ENCODE data around the gene SESN3.
"Not testable (repeated sequence)": the region's sequence is repeated elsewhere in the genome, so short reads cannot be mapped to it uniquely, and the experiment has no call there.

Gene SESN3

DNA sequence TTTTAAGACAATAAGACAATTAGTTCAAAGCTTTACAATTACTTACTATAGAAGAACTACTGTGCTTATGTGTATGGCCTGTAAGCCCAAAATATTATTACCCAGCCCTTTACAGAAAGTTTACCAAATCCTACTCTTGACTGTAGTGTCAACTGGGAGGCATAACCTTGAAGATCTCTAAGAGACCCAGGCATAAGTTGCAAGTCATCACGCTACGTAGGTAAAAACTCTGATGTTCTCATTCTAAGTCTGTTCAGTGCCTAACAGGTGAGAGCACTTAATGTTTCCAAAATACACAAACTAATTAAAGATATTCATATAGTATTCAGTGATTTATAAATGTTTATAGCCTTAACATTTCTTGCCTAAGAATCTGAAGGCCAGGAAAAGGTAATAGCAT, 12.9 kb downstream of the SESN3 start:
- no peak for DNase-seq

DNA sequence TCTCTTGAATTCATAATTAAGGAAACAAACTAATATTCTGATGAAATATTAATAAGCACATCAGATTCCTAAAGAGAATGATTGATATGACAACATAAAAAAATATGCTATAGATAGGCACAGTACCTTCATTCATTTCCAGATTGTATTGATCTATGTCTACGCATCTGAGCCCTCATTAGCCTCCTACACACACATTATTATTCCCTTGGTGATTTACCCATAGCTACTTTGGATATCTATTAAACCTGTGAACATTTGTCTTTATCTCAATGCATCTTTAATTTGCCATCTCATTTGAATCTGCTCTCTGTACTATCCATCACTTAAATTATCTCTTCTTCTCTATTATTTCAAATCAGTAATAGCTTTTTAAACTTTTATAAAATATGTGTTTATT, 18.4 kb downstream of the SESN3 start:
- DNase-seq, result no peak

DNA sequence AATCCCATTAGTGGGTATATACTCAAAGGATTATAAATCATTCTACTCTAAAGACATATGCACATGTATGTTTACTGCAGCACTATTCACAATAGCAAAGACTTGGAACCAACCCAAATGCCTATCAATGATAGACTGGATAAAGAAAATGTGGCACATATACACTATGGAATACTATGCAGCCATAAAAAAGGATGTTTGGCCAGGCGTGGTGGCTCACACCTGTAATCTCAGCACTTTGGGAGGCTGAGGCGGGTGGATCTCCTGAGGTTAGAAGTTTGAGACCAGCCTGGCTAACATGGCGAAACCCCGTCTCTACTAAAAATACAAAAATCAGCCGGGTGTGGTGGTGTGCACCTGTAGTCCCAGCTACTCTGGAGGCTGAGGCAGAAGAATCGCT, 21.5 kb downstream of the SESN3 start:
- not testable (repeated sequence) for DNase-seq

DNA sequence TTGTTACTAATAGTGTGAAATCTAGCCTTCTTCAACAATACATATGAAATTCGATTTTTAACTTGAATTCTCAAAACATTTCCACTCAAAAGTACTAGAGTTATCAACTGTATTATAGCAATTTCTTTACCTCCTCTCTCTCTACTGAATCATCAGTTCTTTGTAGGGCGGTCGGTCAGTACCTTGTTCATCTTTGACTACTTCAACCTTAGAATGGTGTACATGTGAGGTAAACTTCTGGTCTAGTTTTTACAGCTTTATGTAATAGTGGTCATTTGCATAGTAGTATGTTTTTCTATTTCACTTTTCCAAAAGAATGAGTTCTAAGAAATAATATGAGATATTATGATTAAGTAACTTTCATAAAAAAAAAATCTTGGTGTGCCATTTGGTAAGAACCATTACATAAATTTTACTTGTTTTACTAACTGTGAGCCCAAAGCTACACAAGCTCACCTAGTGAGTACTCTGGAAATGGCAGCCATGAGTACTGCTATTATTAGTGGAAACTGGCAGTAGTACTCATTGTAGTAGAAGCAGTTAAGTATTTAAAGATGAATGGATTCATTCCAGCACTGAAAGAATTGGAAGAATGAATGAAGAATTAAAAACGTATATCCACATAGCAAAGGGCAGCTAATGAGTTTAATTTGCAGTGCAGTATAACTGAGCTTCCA, 30.1 kb downstream of the SESN3 start:
- DNase-seq, result no peak

DNA sequence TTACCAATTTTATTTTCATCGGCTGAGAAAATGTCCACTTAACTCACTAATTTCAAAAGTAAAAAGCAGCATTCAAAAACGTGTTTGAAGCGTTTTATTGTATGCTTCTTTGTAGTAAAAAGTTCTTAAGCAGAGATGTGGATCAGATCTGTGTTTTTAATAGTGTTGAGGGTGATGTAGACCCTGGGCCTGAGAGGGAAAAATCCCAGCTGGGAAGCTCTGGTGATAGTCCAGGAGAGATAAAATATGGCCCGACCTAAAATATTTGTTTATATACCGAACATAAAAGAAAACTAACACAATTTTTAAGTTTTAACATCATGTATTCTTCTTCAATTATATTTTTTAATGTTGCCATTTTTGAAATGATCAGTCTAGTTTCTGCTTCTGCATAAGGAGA, 35.2 kb downstream of the SESN3 start:
- DNase-seq, result no peak

DNA sequence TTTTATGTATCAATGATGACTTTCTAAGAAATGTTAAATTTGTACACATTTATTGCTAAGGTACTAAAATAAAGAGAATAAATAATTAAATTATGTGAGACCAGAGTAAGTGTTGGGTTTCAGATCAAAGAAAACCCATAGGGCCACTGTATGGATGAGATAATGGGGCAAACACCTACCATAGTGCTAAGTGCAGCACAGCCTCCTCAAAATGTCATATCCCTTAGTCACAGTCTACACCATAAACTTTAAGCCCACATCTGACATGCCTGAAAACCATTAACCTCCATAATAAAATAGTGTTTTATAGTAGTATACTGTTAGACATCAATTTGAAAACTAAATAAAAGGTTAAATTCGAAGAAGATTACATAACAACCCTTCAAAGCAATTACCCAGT, 37.5 kb downstream of the SESN3 start:
- DNase-seq, result no peak

DNA sequence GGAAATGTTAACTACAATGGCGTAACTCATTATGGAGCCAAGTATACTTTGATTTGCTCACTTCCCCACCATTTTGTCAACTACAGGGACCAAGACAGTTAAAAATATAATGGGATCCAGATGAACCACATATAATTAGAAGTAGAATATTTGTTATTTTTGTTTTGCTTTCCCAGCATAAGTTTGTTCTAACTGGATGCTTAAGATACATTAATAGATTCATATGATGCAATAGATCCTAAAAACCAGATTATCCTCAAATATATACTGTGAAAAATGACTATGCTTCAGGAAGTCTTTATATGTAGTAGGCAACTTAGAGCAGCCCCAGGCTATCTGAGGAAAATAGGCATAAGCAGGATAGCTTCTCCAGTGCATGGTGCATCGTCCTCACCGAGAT, 38.3 kb downstream of the SESN3 start:
- no peak for DNase-seq

DNA sequence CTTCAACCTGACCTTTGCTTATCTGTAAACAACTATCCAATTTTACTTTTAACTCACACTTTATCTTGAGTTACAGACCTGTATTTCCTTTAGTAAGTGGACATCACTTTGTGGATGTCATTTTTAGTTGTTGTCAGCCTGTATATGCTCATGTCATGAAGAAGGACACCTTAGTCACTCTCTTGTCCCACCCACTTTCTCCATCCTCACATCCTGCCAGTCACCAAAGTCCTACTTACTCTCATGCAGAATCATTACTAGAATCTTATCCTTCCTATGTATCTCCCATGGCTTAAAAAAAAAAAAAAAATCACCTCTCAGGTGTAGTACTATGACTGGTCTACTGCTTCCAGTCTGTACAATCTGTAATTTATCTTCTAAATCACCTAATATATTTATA, 43.3 kb downstream of the SESN3 start:
- no peak for DNase-seq

DNA sequence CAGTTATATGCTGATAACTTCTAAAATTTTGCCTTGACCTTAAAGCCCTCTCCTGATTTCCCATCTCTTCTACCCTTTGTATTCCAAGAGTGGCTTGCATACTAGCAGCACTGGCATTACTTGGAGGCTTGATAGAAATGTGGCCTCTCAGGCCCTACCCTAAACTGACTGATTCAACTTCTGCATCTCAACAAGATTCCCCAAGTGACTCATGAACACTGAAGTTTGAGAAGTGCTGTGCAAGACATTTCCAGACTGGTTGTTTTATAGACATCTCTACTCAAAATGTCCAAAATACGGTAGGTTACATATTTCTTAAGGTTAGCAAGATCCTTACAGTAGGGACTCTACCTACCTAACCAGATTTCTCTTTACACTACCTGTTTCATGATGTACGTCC, 48.6 kb downstream of the SESN3 start:
- DNase-seq, result no peak

DNA sequence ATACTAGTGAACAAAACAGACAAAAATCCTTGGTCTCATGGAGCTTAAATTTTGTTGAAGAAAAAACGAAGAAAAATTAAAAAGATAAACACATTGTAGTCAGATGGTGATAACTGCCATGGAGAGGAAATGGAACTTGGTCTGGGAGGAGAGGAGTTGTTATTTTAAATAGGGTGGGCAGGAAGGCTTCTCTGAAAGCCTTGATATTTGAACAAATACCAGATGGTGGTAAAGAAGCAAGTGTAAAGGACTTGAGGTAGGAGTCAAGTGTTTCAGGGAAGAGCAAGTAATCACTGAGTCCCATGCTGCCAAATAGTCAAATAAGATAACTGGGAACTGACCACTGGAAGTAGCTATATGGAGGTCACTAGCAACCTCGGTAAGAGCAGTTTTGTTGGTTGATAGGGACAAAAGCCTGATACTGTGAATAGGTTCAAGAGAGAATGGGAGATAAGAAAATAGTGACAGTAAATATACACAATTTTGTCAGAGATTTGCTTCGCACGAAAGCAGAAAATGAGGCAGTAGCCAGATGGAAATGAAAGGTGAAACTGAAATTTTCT, 55.1 kb downstream of the SESN3 start:
- no peak for DNase-seq

DNA sequence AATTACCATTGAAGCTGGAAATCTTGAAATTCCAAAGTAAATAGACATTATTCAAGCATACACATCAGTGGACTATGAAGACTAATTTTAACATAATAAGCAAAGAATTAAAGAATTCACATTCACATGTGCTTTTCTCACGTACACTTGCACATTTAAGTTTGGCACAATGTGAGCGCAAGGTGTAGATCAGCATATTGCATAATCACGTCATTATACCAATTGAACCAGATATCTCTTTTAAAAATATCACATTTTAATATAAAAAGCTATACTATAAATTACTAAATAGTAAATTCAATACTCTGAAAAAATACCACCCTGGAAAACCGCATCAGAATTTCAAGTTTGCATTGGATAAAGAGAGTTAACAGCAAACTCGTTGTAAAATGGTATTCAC, 60.7 kb downstream of the SESN3 start:
- no peak for DNase-seq

DNA sequence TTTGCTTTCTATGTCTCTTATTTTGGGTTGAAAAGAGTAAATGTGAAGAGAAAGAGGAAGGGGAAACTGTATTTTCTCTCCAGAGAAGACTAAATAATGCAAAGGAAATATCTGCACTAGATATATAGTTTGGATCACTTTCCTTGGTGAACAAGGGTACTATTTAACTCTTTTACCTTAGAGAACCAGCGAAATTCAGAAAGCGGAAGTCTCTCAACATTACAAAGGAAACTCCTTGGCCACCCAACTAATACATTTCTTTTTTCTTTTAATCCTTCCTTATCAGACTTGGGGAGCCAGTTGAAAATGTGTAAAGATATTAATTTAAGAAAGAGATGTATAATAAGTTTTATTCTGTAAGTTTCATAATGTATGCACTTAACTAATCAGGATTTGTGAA, 64.2 kb downstream of the SESN3 start:
- no peak for DNase-seq

DNA sequence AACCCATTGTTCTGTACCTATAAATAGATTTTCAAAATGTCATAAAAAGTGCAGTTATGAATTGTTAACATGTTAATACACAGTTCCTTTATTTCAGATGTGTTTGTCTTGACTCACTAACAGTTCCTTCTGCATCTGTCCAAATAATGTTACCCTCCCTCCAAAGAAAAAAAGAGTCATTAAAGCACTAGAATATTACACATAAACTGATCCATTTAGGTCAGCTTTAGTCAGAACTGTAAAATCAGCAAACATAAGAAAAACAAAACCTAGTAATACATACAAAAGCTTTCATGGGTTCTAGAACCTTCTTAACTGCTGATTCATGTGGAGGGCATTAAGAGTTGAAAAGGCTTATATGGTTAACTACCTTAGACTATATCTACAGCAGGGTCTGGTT, 65.4 kb downstream of the SESN3 start:
- no peak for DNase-seq

DNA sequence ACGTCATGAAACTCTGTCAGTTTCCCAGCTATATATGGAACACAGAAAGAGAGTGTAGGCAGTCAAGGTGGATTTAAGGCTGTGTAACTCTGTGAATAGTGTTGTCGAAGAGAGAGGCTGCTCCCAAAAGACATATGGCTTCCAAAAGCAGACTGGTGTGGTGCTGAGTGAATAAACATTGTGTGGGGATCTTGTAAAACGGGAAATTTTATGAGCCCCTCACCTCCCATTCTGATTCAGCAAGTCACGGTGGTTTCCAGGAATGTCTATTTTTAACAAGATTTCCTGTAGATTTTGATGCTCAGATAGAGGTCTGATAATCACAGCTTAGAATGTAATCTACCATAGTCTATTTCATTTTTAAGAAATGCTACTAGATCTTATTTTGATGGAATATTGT, 67.9 kb downstream of the SESN3 start:
- DNase-seq, result no peak

DNA sequence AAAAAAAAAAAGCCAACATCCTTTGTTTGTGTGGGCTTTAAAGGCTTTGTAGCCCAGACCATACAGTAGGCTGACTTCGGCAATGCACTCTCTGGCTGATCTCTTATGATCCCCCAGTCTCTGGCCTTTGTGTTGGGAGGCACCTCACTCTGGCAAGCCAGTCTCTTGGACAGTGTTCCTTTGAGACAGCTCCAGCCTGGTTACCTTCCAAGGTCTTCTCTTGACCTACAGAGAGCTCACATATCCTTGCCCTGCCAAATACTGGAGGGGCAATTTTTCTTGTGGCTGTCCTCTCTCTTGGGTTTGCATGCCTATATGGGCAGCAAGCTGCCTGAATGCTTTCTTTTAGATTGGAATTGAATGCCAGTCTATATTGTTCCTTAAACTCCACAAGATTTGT, 69.8 kb downstream of the SESN3 start:
- DNase-seq, result no peak

DNA sequence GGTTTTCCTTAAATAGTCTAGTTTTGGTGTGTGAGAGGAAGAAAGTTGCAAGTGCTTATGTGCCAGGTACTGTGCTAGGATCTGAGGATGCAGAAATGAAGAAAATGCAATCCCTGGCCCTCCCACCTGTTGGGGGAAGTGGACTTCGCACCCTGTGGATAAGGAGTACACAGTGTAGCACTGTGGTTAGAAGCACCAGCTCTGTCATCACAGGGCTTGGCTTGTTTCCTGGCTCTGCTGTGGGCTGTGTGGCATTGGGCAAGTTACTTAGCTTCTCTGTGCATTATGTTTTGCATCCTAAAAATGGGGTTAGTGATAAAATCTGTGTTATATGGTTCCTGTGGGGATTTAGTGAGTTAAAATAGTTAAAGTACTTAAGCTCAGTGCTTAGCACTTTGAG, 73.2 kb downstream of the SESN3 start:
- no peak for DNase-seq

DNA sequence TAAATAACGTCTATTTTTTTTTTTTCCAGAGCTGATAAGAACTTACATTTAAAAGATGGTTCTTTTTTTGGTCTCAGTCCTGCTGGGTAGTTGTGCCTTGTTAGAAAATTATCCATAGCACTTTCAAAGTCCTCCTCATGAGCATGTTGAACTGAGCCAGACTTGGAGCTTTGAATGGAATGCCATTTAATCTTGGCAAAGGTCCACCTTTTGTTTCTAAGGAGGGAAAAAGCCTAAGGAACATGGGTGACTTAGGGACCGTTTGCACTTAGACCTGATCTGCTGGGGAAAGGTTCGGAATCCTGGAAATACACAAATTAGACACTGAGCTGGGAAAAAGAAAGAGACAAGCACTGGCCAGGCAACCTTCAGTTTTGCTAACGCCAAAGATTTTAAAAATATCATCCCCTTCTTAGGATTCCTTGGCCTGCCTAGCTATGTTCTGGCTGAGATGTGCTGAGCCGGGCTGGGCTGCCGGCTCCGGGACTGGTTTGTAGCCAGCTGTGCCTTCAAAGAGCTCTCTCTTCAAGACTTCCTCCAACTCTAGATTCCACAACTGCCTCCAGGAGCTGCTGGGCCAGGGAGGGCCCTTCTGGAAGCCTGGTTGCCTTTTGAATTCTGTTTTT, 74.0 kb downstream of the SESN3 start:
- peak; percentile 82 for DNase-seq

DNA sequence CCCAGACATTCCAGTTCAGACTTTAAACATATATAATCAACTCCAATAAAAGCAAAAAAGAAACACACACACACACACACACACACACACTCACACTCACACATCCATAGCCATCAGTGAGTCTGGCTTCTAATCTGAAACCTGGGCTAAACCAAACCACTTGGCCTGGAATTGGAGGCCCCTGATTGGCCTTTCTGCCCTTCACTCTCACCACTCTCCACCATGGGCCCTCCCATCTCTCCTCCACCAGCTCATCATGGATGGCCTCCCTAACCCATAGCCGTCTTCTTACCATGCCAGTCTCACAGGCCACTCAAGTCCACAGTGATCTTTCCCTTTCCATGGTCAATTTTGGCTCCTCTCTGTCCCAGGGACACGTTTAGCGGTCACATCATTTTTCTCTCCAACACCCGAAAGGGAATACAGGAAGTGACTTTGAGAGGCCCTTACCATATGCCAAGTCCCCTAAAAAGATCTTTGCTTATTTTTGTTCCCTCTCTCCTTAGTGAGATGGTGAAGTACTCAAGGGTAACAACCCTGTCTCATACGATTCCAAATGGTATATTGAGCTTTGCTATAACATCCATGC, 74.8 kb downstream of the SESN3 start:
- DNase-seq, result no peak

DNA sequence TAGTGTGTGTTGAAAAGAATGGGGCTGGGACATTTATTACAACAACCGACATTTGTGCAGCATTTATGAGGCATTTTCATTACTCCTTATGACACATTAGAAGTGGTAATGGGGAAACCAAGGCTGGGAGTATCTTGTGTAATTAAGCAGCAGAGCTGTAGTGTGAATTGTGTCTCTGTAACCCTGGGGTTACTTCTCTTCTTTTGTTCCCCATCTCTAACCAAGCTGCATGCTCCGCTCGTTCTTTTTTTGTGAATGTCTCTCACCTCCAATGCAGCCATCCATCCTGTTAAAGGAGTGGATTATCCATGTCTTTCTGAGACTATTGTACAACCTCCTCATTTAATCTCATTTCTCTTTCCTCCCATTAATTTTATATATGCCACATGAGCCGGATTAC, 75.6 kb downstream of the SESN3 start:
- no peak for DNase-seq

DNA sequence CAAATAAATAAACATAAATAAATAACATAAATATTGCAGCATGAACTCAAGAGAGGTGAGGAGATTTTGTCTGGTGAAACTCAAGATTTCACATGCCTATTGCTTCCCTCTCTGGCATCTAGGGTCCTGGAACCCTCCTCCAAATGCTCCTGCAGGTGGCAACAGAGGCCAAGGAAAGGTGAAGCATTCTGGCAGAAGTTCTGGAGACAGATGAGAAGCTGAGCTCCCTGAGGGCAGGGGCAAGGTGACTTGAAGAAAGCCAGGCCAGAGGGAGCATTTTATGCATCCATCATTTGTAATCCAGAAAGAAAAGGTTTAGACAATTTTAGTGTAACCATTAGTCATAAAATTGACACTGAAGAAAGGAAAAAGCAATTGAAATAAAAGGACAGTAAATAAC, 76.5 kb downstream of the SESN3 start:
- peak; percentile 52 for DNase-seq

DNA sequence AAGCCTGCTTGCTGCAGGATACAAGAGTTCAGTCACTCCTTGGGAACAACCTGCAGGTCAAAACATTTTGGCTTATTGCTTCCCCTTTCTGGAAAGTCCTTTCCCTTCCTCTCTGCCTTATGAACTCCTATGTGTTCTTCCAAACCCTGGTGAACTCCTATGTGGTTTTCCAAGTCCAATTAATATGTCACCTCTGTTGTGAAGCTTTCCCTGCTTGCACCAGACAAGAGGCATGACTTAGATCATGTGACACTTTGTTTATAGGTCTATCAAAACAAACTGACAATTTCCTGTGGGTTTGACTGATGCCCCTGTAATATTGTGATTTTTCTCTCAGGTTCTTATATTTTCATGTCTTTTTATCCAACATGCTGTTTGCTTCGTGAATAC, 77.2 kb downstream of the SESN3 start:
- DNase-seq, result no peak

DNA sequence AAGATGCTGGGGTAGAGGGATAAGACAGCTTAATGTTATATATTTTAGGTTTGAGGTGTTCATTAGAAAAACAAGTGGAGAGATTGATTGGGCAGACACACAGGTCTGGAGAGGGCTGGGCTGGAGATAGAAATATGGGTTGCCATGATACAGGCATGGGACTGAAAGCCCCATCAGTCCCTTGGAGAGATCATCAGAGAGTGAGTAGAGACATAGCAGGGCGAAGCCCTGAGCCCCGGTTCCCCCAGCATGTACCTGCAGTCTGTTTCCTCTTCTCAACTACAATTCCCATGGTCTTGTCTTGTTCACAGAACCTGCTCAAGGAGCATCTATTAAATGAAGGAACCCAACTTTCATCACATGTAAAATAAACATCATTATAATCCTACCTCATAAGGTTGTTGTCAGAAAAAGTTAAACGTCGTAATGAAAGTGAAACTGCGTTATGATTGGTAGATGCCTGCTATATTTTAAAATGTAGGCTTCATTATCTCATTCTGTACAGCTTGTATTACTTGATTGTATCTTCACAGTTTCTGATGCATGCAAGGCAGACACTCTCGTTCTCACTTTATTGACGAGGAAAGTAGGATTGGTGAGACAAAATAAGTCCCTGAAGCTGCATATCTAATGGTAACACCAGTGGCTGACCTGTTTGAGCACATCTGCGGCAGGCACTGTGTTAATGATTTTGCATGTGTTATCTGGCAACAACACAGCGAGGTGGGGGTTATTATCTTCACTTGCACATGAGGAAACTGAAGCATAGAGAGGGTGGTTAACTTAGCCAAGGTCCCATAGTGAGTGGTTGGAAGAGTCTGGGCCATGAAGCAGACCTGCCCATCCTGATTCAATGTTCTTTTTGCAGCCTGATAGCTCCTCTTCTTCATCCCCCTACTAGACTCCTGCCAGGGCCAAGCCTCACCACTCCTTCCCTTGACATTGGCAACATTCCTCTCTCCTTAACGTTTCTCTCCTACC, 77.8 kb downstream of the SESN3 start:
- DNase-seq, result no peak

All from right hindlimb (tissue), 1 donor.